IMR-90 (cell line): ENCODE measurements around the gene SMIM21. TPM values are rescaled to one million over a fixed set of nuclear protein-coding genes. Genes with fewer than 3 reads are reported as not detected.

Experiments
- ATAC-seq: fragments of 200-7000 bp; cut with Tn5 transposase; 2 replicates; pipeline ENCODE4 v1.9.1; 2020; ENCODE audit warnings: low read depth, mild to moderate bottlenecking, moderate library complexity
- BruUV-seq: library from RNA; stranded (reverse); fragments of 400-500 nt; replicated peaks from 2 replicates; lab custom pipeline; 2021; lab: Mats Ljungman, UMichigan
- CTCF ChIA-PET: fragments of 300-600 bp; formaldehyde crosslinking; extraction: SDS; loops from one replicate; lab custom pipeline; 2021; ENCODE audit warnings: antibody characterized with exemption; lab: Yijun Ruan, JAX
- POLR2A ChIA-PET: fragments of 300-600 bp; sonication (Branson Sonifier 250); formaldehyde crosslinking; loops from one replicate; lab custom pipeline; 2022; ENCODE audit warnings: antibody characterized with exemption; ENCODE audit not compliant: unreplicated experiment; lab: Charles Lee
- DNase-seq: peaks from one replicate; pipeline ENCODE4 v3.0.0; 2013
- H2AFZ ChIP-seq: replicated peaks from 2 replicates; pipeline ENCODE3; 2013; ENCODE audit warnings: low read length, mild to moderate bottlenecking; ENCODE audit not compliant: poor library complexity
- H2AK5ac ChIP-seq: 2 replicates; pipeline ENCODE4 v1.6.1; 2013; ENCODE audit warnings: low read depth, low read length, inconsistent platforms
- H2AK9ac ChIP-seq: replicated peaks from 2 replicates; pipeline ENCODE3; 2013; ENCODE audit warnings: mild to moderate bottlenecking, low read depth, low read length, moderate library complexity; ENCODE audit not compliant: poor library complexity
- H2BK120ac ChIP-seq: 2 replicates; pipeline ENCODE4 v1.6.1; 2013; ENCODE audit warnings: low read depth, low read length, inconsistent platforms
- H2BK15ac ChIP-seq: 3 replicates; pipeline ENCODE4 v1.6.1; 2013; ENCODE audit warnings: low read depth, low read length, inconsistent platforms
- H2BK20ac ChIP-seq: 2 replicates; pipeline ENCODE4 v1.6.1; 2013; ENCODE audit warnings: low read depth, mild to moderate bottlenecking, inconsistent platforms, low read length, moderate library complexity
- H2BK5ac ChIP-seq: 2 replicates; pipeline ENCODE4 v1.6.1; 2013; ENCODE audit warnings: mild to moderate bottlenecking, low read depth, low read length, inconsistent platforms; ENCODE audit not compliant: poor library complexity, severe bottlenecking
- H3K14ac ChIP-seq: replicated peaks from 2 replicates; pipeline ENCODE4 v1.6.1; 2013; ENCODE audit warnings: low read depth, low read length, inconsistent platforms
- H3K18ac ChIP-seq: 2 replicates; pipeline ENCODE4 v1.6.1; 2013; ENCODE audit warnings: low read depth, low read length, control low read depth
- H3K23ac ChIP-seq: 2 replicates; pipeline ENCODE4 v1.6.1; 2013; ENCODE audit warnings: low read depth, low read length, inconsistent platforms
- H3K27ac ChIP-seq: 2 replicates; pipeline ENCODE4 v1.5.1; 2013; ENCODE audit warnings: mild to moderate bottlenecking, control low read depth, low read length; ENCODE audit not compliant: insufficient read depth
- H3K27me3 ChIP-seq: 2 replicates; pipeline ENCODE4 v1.6.1; 2013; ENCODE audit warnings: low read length; ENCODE audit not compliant: control insufficient read depth, insufficient read depth
- H3K36me3 ChIP-seq: 2 replicates; pipeline ENCODE4 v1.6.1; 2013; ENCODE audit warnings: low read length, mixed read lengths; ENCODE audit not compliant: control insufficient read depth, insufficient read depth
- H3K4ac ChIP-seq: 2 replicates; pipeline ENCODE4 v1.6.1; 2013; ENCODE audit warnings: low read depth, low read length, inconsistent platforms
- H3K4me1 ChIP-seq: 2 replicates; pipeline ENCODE4 v1.6.1; 2013; ENCODE audit warnings: low read length, mixed read lengths; ENCODE audit not compliant: control insufficient read depth, insufficient read depth
- H3K4me2 ChIP-seq: 2 replicates; pipeline ENCODE4 v1.6.1; 2013; ENCODE audit warnings: low read depth, mild to moderate bottlenecking, control low read depth, low read length, moderate library complexity
- H3K4me3 ChIP-seq: 2 replicates; pipeline ENCODE4 v1.5.1; 2013; ENCODE audit warnings: low read depth, mild to moderate bottlenecking, control low read depth, low read length, moderate library complexity; ENCODE audit not compliant: insufficient read depth
- H3K56ac ChIP-seq: 2 replicates; pipeline ENCODE4 v1.6.1; 2013; ENCODE audit warnings: low read length, inconsistent platforms; ENCODE audit not compliant: insufficient read depth; ENCODE audit errors: extremely low read depth
- H3K79me1 ChIP-seq, 2 experiments: 2 replicates each; pipeline ENCODE4 v1.6.1; 2013; ENCODE audit warnings: low read length in 2 of 2, inconsistent platforms in 1 of 2, low read depth in 1 of 2
- H3K9ac ChIP-seq: 2 replicates; pipeline ENCODE4 v1.6.1; 2013; ENCODE audit warnings: low read depth, low read length, control low read depth
- H3K9me1 ChIP-seq: 2 replicates; pipeline ENCODE4 v1.6.1; 2013; ENCODE audit warnings: low read length, inconsistent platforms; ENCODE audit not compliant: insufficient read depth
- H3K9me3 ChIP-seq: 2 replicates; pipeline ENCODE4 v1.6.1; 2013; ENCODE audit warnings: low read length; ENCODE audit not compliant: control insufficient read depth, insufficient read depth
- H4K20me1 ChIP-seq: 2 replicates; pipeline ENCODE4 v1.6.1; 2013; ENCODE audit warnings: low read length, inconsistent platforms; ENCODE audit not compliant: insufficient read depth
- H4K5ac ChIP-seq: 2 replicates; pipeline ENCODE4 v1.6.1; 2013; ENCODE audit warnings: mild to moderate bottlenecking, low read depth, low read length, control low read depth
- H4K8ac ChIP-seq, 2 experiments: 2 replicates each; pipeline ENCODE4 v1.6.1; 2013; ENCODE audit warnings: low read depth in 2 of 2, low read length in 2 of 2, control low read depth in 1 of 2, inconsistent platforms in 1 of 2
- H4K91ac ChIP-seq: 2 replicates; pipeline ENCODE4 v1.6.1; 2013; ENCODE audit warnings: low read depth, low read length, inconsistent platforms; ENCODE audit not compliant: insufficient read depth
- BHLHE40 ChIP-seq: fragments of 150-350 bp; IDR thresholded peaks from 2 replicates; pipeline ENCODE4 v1.6.1; 2016; ENCODE audit warnings: mild to moderate bottlenecking, low read depth, low read length
- CEBPB ChIP-seq: IDR thresholded peaks from 2 replicates; pipeline ENCODE4 v1.6.1; 2012; ENCODE audit warnings: low read depth, low read length, improper control_type of control experiment
- CHD1 ChIP-seq: IDR thresholded peaks from 2 replicates; pipeline ENCODE4 v1.6.1; 2012; ENCODE audit warnings: low read depth, low read length, improper control_type of control experiment
- FOS ChIP-seq: fragments of 150-350 bp; IDR thresholded peaks from 2 replicates; pipeline ENCODE4 v1.6.1; 2016; ENCODE audit warnings: low read depth, low read length
- MAFK ChIP-seq: IDR thresholded peaks from 2 replicates; pipeline ENCODE4 v1.6.1; 2012; ENCODE audit warnings: low read depth, low read length, improper control_type of control experiment
- MAZ ChIP-seq: IDR thresholded peaks from 2 replicates; pipeline ENCODE4 v1.6.1; 2012; ENCODE audit warnings: low read depth, mild to moderate bottlenecking, low read length, improper control_type of control experiment, moderate library complexity, borderline replicate concordance
- MXI1 ChIP-seq: IDR thresholded peaks from 2 replicates; pipeline ENCODE4 v1.6.1; 2012; ENCODE audit warnings: low read depth, mild to moderate bottlenecking, low read length, moderate library complexity, borderline replicate concordance
- NFE2L2 ChIP-seq: fragments of 150-350 bp; IDR thresholded peaks from 2 replicates; pipeline ENCODE4 v1.6.1; 2016; ENCODE audit warnings: low read depth, mild to moderate bottlenecking, low read length
- POLR2A ChIP-seq: IDR thresholded peaks from 2 replicates; pipeline ENCODE4 v1.6.1; 2012; ENCODE audit warnings: mild to moderate bottlenecking, low read depth, low read length
- RAD21 ChIP-seq: IDR thresholded peaks from 2 replicates; pipeline ENCODE4 v1.6.1; 2012; ENCODE audit warnings: low read length, improper control_type of control experiment
- RCOR1 ChIP-seq: IDR thresholded peaks from 2 replicates; pipeline ENCODE4 v1.6.1; 2012; ENCODE audit warnings: mild to moderate bottlenecking, low read length, improper control_type of control experiment; ENCODE audit not compliant: insufficient replicate concordance
- RFX5 ChIP-seq: IDR thresholded peaks from 2 replicates; pipeline ENCODE4 v1.8.0; 2012; ENCODE audit warnings: low read depth, mild to moderate bottlenecking, low read length, moderate library complexity
- SMC3 ChIP-seq: fragments of 150-350 bp; IDR thresholded peaks from 2 replicates; pipeline ENCODE4 v1.6.1; 2016; ENCODE audit warnings: low read depth, mild to moderate bottlenecking, antibody characterized with exemption, low read length, moderate library complexity
- WGBS, 2 experiments: methylation state at CpG; one replicate each; pipeline versions ENCODE4 v1.1.5 to v1.1.7; 2013; ENCODE audit warnings: missing lambda C conversion rate in 2 of 2; ENCODE audit not compliant: insufficient read length in 1 of 2; ENCODE audit errors: extremely low coverage in 2 of 2; 5-methylcytosine and 5-hydroxymethylcytosine counted together
- dilution Hi-C: fragments of 300-500 bp; cut with HindIII; formaldehyde crosslinking; loops from one replicate; pipeline ENCODE4 v1.14.3; 2018; ENCODE audit warnings: low sequenced_read_pairs; ENCODE audit not compliant: unreplicated experiment
- in situ Hi-C: fragments of 300-500 bp; cut with MboI; formaldehyde crosslinking; loops from 3 replicates; pipeline ENCODE4 v1.14.3; 2019; ENCODE audit warnings: low sequenced_read_pairs, inconsistent platforms, mixed read lengths
- intact Hi-C: fragments of 100-400 bp; cut with micrococcal nuclease; formaldehyde crosslinking; loops from 2 replicates; pipeline ENCODE4 v1.10.0; 2022
- polyA plus RNA-seq, 3 experiments: library from polyadenylated mRNA; depleted of rRNA; stranded (reverse); fragments of >200 nt; gene quantifications; 2 replicates each; pipeline ENCODE4 v1.2.3, GENCODE V29; 2012; ENCODE audit warnings: low replicate concordance in 1 of 3
- total RNA-seq: library from RNA; depleted of rRNA; stranded (reverse); fragments of >200 nt; gene quantifications from 2 replicates; pipeline ENCODE4 v1.2.3, GENCODE V29; 2012
- TF ChIP-seq, protein P1 (sequence below): fragments of 150-350 bp; IDR thresholded peaks from 2 replicates; pipeline ENCODE4 v1.6.1; 2017; ENCODE audit warnings: mild to moderate bottlenecking, antibody characterized with exemption, low read length, low read depth
- TF ChIP-seq, protein P2 (sequence below): conservative IDR thresholded peaks from 2 replicates; pipeline ENCODE4 v1.5.1; 2012; ENCODE audit warnings: mild to moderate bottlenecking, low read depth, low read length, improper control_type of control experiment
- TF ChIP-seq, protein P3 (sequence below): fragments of 150-350 bp; IDR thresholded peaks from 2 replicates; pipeline ENCODE4 v1.6.1; 2016; ENCODE audit warnings: low read depth, mild to moderate bottlenecking, low read length, moderate library complexity, borderline replicate concordance

The SMIM21 gene
- total and polyA plus RNA-seq, 2 of the 4 experiments (the other 2 are of a cell fraction), result not detected

DNA sequence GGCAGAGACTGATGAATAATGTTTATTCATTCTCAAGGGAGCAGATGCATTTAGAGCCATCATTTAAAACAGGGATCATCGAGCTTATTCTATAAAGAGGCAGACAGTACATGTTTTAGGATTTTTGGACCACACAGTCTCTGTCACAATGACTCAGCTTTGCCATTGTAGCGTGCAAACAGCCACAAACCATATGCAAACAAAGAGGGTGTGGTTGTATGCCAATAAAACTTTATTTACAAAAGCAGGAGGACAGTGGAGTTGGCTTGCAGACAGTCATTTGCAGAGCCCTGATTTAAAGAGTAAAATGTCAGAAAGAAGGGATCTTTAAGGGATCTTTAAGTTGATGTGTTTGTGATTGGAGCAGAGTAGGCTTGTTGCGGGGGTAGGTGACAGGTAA lies 51.5 kb downstream of the SMIM21 start:
- H3K4ac ChIP-seq, result no peak overlapping the region
- H3K23ac ChIP-seq, result no peak overlapping the region
- H3K27ac ChIP-seq, result no peak overlapping the region
- no TSS peak for BruUV-seq
- intact Hi-C loops, result no loop called here
- TF ChIP-seq, protein P1, sequence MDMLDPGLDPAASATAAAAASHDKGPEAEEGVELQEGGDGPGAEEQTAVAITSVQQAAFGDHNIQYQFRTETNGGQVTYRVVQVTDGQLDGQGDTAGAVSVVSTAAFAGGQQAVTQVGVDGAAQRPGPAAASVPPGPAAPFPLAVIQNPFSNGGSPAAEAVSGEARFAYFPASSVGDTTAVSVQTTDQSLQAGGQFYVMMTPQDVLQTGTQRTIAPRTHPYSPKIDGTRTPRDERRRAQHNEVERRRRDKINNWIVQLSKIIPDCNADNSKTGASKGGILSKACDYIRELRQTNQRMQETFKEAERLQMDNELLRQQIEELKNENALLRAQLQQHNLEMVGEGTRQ, result no peak
- TF ChIP-seq MAFK, result no peak
- no peak for TF ChIP-seq MXI1
- no peak for TF ChIP-seq RFX5
- TF ChIP-seq POLR2A, result no peak
- no peak for TF ChIP-seq RCOR1
- no peak for TF ChIP-seq CEBPB
- TF ChIP-seq RAD21, result no peak
- no peak for TF ChIP-seq SMC3
- no peak for TF ChIP-seq NFE2L2
- TF ChIP-seq CHD1, result no peak
- TF ChIP-seq, protein P2, sequence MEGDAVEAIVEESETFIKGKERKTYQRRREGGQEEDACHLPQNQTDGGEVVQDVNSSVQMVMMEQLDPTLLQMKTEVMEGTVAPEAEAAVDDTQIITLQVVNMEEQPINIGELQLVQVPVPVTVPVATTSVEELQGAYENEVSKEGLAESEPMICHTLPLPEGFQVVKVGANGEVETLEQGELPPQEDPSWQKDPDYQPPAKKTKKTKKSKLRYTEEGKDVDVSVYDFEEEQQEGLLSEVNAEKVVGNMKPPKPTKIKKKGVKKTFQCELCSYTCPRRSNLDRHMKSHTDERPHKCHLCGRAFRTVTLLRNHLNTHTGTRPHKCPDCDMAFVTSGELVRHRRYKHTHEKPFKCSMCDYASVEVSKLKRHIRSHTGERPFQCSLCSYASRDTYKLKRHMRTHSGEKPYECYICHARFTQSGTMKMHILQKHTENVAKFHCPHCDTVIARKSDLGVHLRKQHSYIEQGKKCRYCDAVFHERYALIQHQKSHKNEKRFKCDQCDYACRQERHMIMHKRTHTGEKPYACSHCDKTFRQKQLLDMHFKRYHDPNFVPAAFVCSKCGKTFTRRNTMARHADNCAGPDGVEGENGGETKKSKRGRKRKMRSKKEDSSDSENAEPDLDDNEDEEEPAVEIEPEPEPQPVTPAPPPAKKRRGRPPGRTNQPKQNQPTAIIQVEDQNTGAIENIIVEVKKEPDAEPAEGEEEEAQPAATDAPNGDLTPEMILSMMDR, result no peak
- TF ChIP-seq, protein P3, sequence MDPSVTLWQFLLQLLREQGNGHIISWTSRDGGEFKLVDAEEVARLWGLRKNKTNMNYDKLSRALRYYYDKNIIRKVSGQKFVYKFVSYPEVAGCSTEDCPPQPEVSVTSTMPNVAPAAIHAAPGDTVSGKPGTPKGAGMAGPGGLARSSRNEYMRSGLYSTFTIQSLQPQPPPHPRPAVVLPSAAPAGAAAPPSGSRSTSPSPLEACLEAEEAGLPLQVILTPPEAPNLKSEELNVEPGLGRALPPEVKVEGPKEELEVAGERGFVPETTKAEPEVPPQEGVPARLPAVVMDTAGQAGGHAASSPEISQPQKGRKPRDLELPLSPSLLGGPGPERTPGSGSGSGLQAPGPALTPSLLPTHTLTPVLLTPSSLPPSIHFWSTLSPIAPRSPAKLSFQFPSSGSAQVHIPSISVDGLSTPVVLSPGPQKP, result no peak
- TF ChIP-seq MAZ, result no peak
- no peak for TF ChIP-seq FOS
- TF ChIP-seq BHLHE40, result no peak
- dilution Hi-C loops, result no loop called here
- H3K79me1 ChIP-seq, result no peaks in the 10 kb centered on the region
- POLR2A ChIA-PET, result no interaction called here
- H3K9ac ChIP-seq, result no peak overlapping the region
- no peak overlapping the region for H4K8ac ChIP-seq
- no peak overlapping the region for H3K14ac ChIP-seq
- in situ Hi-C loops, result no loop called here
- H2AK9ac ChIP-seq, result no peak overlapping the region
- no peak overlapping the region for H3K56ac ChIP-seq
- H4K20me1 ChIP-seq, result no peaks in the 10 kb centered on the region
- H3K4me1 ChIP-seq, result no peaks in the 10 kb centered on the region
- ATAC-seq (no peak), DNase-seq (no peak)
- H2BK15ac ChIP-seq, result no peak overlapping the region
- H3K4me2 ChIP-seq, result no peak overlapping the region
- no peaks in the 10 kb centered on the region for H3K36me3 ChIP-seq
- H3K27me3 ChIP-seq, result peaks cover 5% of the 10 kb centered on the region
- no peak overlapping the region for H3K18ac ChIP-seq
- no peak overlapping the region for H4K91ac ChIP-seq
- H2BK120ac ChIP-seq, result no peak overlapping the region
- no peaks in the 10 kb centered on the region for H3K9me1 ChIP-seq
- H3K4me3 ChIP-seq, result no peak overlapping the region
- no peak overlapping the region for H2AFZ ChIP-seq
- no peak overlapping the region for H2AK5ac ChIP-seq
- H3K9me3 ChIP-seq, result 0 out of 2 replicates have a peak, but pooled peaks cover 3% of the 10 kb centered on the region
- CTCF ChIA-PET, result no interaction called here
- H2BK5ac ChIP-seq, result no peak overlapping the region
- H4K5ac ChIP-seq, result no peak overlapping the region
- H2BK20ac ChIP-seq, result no peak overlapping the region
- WGBS, 2 experiments, result 60% methylated on average over 1 of the region's 3 CpGs; no CpG with 5 or more reads in 1 of the 2 experiments
